Stimulated activated naive CD4-positive, alpha-beta T cell (primary cell): ENCODE data around the gene TRIM60.
"Not testable (repeated sequence)": the region's sequence is repeated elsewhere in the genome, so short reads cannot be mapped to it uniquely, and the experiment has no call there.

Experiments
- DNase-seq, 6 experiments: peaks; one replicate each; lab custom pipeline; 2025; lab: John Stamatoyannopoulos, UW

The TRIM60 gene

DNA sequence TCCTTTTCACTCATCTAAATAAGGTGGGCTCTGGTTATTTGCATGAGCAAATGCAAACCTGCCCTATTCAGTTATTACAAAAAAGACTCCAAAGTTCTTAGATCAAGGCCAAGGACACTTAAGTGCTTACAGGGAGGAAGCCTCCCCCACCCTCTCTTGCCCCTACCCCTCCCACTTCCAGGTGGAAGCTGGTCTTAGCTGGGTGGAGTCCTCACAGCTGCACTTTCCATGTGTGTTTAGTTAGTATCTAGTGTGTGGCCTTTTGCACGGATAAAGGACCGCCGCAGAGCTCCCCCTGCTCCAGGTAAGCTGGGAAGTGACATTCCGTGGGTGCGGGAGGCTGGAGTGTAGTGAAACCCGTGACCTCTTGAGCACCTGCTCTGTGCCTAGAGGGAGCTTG lies 21.8 kb downstream of the TRIM60 start, which contains the start of gene TRIM75:
Gene TRIM75 (plus strand): TSS at position 222 of the 400 bp plus-strand sequence. CDS start 5,282 bp downstream, outside the sequence.
- DNase-seq: no peak

DNA sequence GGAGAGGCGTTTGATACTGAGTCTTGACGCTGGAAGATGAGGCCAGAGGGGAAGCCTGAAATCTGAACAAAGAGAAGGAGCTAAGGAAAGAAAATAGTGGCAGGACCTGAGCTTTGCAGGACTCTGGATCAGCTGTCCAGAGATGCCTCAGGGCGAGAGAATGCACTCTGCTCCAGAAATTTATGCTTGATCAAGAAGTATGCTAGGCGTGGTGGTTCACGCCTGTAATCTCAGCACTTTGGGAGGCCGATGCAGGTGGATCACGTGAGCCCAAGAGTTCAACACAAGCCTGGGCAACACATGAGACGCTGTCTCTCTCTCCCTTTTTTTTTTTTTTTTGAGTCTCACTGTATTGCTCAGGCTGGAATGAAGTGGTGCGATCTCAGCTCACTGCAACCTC lies 23.8 kb downstream of the TRIM60 start:
- no peak for DNase-seq

DNA sequence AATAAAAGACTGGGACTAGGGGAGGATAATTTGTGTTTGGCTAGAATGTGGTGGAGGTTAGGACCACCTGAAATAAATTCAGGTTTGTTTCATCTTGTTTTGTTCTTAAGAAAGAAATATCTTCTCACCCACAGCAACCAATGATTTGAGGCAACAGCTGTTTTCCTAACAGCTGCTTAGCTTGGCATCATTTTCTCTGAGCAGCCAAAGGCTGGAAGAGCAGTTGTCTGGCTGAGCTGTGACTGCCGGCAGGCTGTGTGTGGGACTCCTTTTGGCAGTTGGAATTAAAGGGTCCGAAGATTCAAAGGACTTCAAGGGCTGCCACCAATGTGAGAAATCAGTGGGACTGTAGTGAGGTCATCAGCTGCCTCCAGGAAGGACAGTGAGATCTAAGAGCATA lies 26.9 kb downstream of the TRIM60 start:
- DNase-seq: no peak

- no peak for DNase-seq
These were observed 27.6 kb downstream of the TRIM60 start for GRCh38 chr4:165059386-165059785.

DNA sequence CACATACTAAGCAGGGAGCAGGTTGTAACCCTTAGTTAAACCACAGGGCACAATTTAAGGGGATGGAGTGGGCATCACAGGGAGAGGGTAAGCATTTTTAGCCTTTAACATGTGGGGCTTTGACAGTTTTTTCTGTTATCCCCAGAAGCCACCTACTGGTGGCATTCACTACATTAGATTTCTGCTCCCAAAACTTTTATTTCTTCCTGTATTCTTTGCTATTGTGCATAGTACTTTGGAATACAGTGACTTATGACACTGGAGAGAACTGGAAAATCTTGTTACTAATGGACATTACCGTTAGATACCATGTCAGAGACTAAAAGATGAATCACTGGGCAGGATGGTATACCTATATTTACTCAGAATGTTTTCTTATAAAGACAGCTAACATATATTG lies 29.1 kb downstream of the TRIM60 start:
- no peak for DNase-seq

GRCh38 chr4:165070560-165070959 lies 38.8 kb downstream of the TRIM60 start:
- no peak for DNase-seq

DNA sequence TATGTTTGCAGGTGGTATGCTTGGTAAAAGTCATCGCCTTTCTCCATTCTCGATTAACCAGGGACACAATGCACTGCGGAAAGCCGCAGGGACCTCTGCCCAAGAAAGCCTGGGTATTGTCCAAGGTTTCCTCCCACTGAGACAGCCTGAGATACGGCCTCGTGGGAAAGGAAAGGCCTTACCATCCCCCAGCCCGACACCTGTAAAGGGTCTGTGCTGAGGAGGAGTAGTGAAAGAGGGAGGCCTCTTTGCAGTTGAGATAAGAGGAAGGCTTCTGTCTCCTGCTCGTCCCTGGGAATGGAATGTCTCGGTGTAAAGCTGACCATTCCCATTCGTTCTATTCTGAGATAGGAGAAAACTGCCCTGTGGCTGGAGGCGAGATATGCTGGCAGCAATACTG lies 41.5 kb downstream of the TRIM60 start:
- DNase-seq: not testable (repeated sequence)

GRCh38 chr4:165077034-165077578 lies 45.3 kb downstream of the TRIM60 start:
- DNase-seq: no peak

GRCh38 chr4:165079476-165079875 lies 47.7 kb downstream of the TRIM60 start:
- no peak for DNase-seq

DNA sequence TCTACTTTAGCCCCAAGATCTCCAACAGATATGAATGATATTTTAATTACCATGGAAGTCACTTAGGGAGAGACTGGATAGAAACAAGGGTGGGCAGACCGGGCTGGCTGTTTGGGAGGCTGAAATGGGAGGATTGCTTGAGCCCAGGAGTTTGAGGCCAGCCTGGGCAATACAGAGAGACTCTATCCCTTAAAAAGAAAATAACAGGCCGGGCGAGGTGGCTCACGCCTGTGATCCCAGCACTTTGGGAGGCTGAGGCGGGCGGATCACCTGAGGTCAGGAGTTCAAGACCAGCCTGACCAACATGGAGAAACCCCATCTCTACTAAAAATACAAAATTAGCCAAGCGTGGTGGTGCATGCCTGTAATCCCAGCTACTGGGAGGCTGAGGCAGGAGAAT lies 53.0 kb downstream of the TRIM60 start:
- DNase-seq: not testable (repeated sequence)

DNA sequence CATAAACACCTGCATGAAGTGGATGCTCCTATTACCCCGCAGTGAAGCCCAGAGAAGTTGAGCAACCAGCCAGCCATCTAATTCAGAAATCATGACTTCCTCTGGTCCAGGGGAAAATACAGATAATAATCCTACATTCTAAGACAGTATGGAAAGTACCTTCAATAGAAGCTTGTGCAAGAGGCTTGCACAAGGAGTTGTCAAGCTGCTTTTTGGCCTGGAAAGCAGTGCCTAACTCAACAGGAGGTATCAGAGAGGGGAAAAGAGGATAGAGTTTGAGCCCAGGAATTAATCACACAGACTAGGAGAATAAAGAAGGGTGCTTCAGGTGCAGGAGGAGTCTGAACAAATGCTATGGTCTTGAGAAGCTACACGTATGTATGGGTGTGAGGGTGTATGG lies 54.1 kb downstream of the TRIM60 start:
- no peak for DNase-seq

DNA sequence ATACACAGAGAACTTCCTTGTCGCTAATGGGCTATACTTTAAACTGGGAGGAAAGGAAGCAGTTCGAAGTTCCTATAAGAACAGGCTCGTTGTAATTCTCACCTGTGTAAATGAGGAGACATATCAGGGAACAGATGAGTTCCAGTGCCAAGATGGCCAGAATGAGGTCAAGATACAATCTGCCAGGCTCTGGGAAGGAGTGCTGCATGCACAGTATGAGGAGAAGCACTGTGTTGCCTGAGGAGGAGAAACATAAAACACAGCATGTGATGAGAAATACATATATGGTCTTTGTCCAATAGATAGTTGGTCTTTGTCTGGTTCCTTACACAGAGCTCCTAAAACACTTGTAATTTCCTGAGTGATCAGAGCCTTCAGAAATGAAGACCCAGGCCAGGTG lies 56.6 kb downstream of the TRIM60 start:
- DNase-seq: no peak
